ENCODE data around the gene AEBP1.

AEBP1 gene

GRCh38 chr7:44145479-44145968 lies 41.4 kb downstream of the AEBP1 start:
- DNase-seq = peak; percentile 60 to 72

GRCh38 chr7:44145969-44146911 lies 42.1 kb downstream of the AEBP1 start:
- DNase-seq = peak; percentile 79 to 84

GRCh38 chr7:44147026-44147991 lies 43.2 kb downstream of the AEBP1 start:
- DNase-seq = no peak

DNA sequence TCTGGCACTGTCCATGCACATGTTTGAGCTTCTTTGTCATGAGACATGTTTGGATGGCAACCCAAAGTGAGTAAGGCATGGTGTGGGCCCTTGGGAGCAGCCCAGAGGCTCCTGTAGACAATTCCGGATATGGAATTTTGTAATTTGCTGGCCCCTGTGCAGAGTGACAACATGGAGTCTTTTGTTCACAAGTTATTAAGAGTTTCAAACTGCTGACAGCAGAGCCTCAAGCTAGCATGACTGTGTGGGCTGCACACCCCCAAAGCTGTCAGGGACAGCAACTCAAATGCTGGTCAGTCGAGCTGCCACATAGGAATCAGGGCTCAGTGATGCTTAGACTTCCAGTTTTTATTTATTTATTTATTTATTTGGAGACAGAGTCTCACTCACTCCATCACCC lies 44.0 kb downstream of the AEBP1 start:
- no peak for DNase-seq

GRCh38 chr7:44148961-44149536 lies 44.9 kb downstream of the AEBP1 start:
- no peak for DNase-seq

GRCh38 chr7:44149571-44150465 lies 45.7 kb downstream of the AEBP1 start:
- DNase-seq = no peak

DNA sequence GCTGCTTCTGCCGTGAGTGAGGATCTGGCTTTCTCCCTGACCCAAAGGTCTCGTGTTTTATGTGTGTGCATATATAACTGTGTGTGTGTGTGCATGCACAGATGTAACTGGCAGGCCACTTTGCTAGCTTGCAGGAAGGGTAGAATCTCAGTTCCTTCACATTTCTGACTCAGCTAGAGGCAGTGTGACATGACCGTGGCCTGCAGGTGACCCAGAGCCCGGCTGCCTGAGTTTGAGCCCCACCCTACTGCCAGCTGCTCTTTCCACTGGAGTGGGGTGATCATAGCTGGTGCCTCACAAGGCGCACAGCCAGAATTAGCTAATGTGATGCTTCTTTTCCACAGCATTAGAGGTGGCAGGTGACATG lies 46.3 kb downstream of the AEBP1 start:
- DNase-seq = no peak

- no peak for DNase-seq
Measured at GRCh38 chr7:44150966-44151941, 47.1 kb downstream of the AEBP1 start.

DNA sequence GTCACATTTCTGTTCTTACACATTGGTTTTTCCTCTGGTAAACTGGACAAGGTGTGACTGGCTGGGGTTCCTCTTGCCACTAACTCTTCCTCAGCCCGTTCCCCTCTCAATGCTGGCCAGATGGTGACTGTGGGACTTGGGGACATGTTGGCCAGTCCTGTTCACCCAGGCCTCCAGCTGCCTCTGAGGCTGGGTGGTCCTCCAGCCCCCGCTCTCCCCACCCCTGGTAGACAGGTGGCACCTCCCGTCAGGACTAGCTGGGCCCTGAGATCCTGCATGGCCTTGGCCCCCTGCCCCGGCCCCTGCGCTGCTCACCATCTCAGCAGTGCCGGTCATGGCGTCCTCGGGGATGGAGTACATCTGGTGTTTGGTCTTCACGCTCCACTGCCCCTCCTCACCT lies 47.8 kb downstream of the AEBP1 start:
- DNase-seq = no peak

- DNase-seq = no peak
Measured at GRCh38 chr7:44152971-44153947, 49.1 kb downstream of the AEBP1 start.

GRCh38 chr7:44153948-44154335 lies 49.8 kb downstream of the AEBP1 start:
- no peak for DNase-seq

- no peak for DNase-seq
Measured at GRCh38 chr7:44154703-44155102, 50.6 kb downstream of the AEBP1 start.

DNA sequence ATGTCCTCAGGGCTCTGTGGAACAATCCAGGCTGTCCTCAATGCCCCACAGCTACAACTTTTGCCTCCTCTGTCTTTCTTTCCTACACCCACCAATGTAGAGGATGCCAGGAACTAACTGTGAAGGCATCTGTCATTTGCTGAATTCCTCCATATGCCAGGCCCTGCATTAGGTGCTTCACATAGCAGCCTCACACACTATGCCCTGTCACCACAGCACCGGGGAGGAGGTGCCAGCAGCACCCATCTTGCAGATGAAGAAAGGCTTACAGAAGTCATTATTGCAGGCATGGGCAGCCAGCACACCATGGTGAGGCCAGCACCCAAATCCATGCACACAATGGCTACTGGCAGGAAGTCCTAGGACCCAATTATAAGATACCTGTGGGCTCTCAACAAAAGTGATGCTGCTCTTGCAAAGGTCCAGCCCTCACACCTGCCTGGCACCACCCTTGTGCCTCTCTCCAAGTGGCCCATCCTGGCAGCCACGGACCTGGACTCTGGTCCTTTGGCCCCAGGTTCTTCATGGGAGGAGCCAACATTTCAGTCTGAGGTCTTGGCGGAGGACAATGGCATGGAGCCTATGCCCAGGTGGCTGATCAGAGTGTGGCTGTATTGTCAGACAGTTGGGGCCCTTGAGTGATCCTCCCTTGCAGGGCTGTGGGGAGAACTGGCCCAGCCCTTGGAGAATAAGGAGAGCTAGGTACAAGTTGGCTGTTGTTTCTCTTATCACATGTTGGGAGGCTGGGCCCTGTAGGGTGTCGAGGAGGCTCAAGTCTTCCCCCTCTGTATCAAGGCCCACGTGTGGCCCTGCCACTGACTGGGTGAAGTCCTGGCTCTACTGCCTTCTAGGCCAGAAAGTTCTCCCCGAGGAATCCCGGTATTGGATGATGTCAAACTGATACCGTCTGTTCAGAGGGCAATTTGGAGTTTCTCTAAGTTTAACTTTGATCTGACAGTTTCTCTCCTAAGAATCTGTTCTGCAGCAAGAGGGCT lies 51.3 kb downstream of the AEBP1 start:
- no peak for DNase-seq

DNA sequence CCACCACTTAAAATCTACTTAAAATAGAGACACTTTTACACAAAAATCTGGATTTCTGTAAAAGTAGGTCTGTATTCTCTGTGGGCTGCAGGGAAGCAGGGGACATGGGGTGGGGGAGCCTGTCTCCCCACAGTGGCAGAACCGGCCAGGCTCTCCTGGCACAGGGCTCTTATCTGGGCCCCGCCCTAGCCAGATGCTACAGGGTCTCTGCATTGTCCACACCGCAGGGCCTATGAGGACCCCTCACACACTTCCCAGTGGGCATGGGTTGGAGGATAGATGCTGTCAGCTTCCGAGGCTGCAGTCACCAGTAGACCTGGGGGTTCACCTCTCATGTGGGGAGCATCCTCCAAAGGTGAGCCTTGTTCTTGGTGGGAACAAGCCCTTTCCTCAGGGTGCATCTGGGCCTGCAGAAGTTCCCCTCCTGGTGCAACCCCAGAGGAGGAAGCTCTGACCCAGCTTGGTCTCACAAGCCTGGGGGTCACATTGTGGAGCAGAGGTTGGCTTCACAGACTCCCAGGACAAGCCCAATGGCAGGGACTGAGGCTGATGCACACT lies 52.4 kb downstream of the AEBP1 start:
- DNase-seq = no peak

DNA sequence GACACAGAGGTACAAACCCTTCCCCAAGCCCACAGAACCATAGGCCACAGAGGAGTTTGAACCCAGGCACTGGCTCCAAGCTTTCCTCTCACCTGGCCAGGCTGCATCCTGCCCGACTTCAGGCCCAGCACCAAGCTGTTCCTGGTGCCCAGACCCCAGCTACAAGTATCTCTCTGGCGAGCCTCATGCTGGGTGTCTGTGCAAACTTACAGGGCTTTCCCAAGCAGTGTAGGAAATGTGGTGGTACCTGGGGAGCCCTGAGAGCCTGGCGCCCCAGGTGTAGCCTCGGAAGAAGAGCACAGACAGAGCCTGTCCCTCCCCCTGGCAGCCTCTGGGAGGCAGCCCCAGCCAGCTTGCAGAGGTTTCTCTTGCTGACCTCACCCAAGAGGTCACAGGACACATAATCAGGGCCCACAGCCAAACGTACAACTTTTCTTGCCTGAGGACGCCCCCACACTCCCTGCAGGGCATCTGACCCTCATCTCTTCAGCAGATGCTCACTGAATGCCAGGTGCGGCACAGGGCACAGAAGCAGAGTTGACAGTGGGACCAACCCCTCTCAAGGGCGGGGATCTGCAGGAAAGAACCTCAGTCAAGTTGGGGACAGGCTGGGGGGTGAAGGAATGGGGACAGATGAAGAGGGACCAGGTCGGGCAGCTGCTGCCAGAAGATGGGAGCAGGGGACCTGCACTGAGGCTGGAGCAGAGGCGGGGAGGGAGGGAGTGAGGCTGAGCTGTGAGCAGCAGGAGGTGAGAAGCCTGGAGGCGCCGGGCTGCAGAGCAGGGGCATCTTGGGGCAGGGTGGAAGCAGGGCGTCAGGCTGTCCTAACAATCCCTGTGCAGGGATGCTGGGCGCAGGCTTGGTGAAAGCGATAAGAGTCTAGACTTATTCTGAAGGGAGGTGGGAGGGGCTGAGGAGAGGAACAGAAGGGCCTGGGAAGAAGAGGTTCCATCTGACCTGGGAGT lies 53.3 kb downstream of the AEBP1 start:
- DNase-seq = no peak

DNA sequence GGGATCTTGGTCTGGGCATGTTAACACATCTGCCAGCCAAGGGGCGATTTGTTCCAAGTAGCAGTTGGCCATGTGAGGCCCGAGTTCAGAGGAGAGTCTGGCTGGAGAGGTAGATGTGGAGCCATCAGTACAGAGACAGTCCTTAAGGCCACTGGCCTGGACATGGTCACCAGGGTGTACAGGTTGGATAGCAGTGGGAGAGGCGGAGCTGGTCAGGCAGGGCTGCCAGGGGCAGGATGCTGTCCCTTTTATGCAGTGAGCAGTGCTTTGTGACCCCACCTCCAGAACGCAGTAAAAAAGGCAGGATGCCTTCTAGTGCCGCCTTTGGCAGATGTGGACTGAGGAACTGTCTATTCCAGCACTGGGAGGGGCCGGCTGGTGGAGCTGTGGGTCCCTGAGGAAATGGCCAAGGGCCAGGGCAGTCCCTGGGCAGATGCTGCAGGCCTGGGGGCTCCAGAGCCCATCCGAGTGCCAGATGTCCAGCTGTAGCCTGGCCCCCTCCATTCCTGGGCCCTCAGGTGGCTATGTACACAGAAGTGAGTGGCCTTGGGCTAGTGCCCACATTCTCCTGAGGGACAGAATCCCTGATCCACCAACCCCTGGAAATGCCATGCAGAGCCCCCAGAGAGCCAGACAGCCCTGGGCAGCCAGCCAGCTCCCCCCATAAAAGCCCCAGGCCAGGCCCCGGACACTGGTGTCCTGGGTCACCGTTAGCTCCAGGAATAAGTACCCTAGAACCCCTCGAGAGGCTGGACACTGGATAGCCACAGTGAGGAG lies 54.1 kb downstream of the AEBP1 start:
- no peak for DNase-seq

Measured in activated T-cell treated with anti-CD3 and anti-CD28 coated beads, Interleukin-2, amount 50 U/mL, for 48 hours (primary cell).